Panc1 (cell line): ENCODE results near the gene PPA1.

ENCODE experiments used
- CTCF ChIP-seq: fragments of 450-650 bp; IDR thresholded peaks from 2 replicates; pipeline ENCODE4 v1.5.1; 2017; ENCODE audit warnings: mild to moderate bottlenecking
- POLR2AphosphoS5 ChIP-seq: IDR thresholded peaks from 2 replicates; pipeline ENCODE4 v1.6.1; 2012; ENCODE audit warnings: mild to moderate bottlenecking, low read depth, low read length, moderate library complexity

- TF ChIP-seq POLR2AphosphoS5 (no peak), CTCF (no peak)
These were observed 77.9 kb downstream of the PPA1 start for GRCh38 chr10:70155255-70155838.
